GM10248 (cell line): ENCODE results near the gene CILP2.

Source experiments
- CTCF ChIA-PET: fragments of 300-600 bp; sonication (Branson Sonifier 250); formaldehyde crosslinking; extraction: SDS; loops from one replicate; lab custom pipeline; 2021; ENCODE audit warnings: antibody characterized with exemption; lab: Yijun Ruan, JAX
- POLR2A ChIA-PET: fragments of 350-650 bp; sonication (Branson Sonifier 250); formaldehyde crosslinking; extraction: SDS; loops from one replicate; lab custom pipeline; 2020; ENCODE audit warnings: antibody characterized with exemption; lab: Yijun Ruan, JAX
- DNase-seq: peaks from one replicate; pipeline ENCODE4 v3.0.0; 2012; ENCODE audit errors: extremely low spot score
- TF ChIP-seq, protein P1 (sequence below): IDR thresholded peaks from 2 replicates; pipeline ENCODE4 v1.5.1; 2012; ENCODE audit warnings: mild to moderate bottlenecking, low read depth; ENCODE audit errors: extremely low read depth, missing control alignments, control extremely low read depth

CILP2 gene

DNA sequence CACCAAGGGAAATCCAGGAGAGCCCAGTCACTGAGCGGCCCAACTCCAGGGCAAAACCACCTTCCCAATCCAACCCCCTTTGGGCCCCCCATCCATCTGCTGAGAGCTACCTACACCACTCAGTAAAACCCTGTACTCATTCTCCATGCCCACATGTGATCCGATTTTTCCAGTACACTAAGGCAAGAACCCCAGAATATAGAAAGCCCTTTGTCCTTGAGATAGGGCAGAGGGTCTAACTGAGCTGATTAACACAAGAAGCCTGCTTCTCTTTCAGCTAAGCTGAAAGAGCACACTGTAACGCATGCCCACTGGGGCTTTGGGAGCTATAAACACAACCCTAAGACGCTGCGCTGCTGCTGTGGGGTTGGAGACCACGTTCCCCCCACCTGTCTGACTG is 44.4 kb downstream of the CILP2 start:
- POLR2A ChIA-PET, result interaction anchor here (0.6 kb wide), 1 partner anchor 25 kb away, joined by 5 read pairs; no protein-coding TSS in a partner anchor
- DNase-seq, result no peak
- CTCF ChIA-PET, result interaction anchor here (0.8 to 3.0 kb wide), 5 partner anchors 27 to 216 kb away, joined by 3 to 9 read pairs (median 8); no protein-coding TSS in a partner anchor
- TF ChIP-seq, protein P1, sequence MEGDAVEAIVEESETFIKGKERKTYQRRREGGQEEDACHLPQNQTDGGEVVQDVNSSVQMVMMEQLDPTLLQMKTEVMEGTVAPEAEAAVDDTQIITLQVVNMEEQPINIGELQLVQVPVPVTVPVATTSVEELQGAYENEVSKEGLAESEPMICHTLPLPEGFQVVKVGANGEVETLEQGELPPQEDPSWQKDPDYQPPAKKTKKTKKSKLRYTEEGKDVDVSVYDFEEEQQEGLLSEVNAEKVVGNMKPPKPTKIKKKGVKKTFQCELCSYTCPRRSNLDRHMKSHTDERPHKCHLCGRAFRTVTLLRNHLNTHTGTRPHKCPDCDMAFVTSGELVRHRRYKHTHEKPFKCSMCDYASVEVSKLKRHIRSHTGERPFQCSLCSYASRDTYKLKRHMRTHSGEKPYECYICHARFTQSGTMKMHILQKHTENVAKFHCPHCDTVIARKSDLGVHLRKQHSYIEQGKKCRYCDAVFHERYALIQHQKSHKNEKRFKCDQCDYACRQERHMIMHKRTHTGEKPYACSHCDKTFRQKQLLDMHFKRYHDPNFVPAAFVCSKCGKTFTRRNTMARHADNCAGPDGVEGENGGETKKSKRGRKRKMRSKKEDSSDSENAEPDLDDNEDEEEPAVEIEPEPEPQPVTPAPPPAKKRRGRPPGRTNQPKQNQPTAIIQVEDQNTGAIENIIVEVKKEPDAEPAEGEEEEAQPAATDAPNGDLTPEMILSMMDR, result no peak

DNA sequence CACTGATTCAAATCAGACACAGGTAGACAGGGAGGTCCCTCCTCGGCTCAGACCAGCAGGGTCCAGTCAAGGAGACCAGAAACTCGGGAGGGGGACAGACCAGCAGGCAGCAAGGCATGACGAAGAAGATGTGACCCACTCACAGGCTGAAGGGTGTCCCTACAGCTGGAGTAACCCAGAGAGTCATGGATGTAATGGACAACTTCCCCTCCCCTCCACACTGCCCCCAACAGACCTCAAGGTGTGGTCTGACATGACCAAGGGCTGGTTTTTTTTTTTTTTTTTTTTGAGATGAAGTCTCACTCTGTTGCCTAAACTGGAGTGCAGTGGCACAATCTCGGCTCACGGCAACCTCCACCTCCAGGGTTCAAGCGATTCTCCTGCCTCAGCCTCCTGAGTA is 46.3 kb downstream of the CILP2 start:
- TF ChIP-seq, protein P1, result no peak
- no peak for DNase-seq
- POLR2A ChIA-PET, result no interaction called here
- CTCF ChIA-PET, result interaction anchor here (1.0 to 2.5 kb wide), 2 partner anchors 30 to 52 kb away, joined by 3 to 8 read pairs; no protein-coding TSS in a partner anchor

DNA sequence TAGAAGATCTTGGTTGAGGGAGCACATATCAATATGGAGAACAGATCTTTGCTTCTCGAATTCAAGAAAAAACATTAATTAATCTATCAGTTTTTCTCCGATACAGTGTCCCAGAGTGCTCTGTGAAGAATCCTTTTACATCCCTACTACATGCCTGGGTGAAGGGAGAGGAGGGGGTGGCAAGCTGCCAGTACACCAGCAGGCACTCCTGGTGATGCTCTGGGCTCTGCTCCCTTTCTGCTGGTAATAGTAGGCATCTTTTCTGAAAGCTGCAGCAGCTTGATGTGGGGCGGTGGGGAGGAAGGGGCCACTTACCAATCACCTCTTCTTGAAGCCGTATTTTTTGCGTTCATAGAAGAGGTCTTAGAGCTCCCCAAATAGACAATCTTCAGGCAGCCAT is 49.7 kb downstream of the CILP2 start:
- CTCF ChIA-PET, result interaction anchor here (2.6 kb wide), 1 partner anchor 34 kb away, joined by 8 read pairs; no protein-coding TSS in a partner anchor
- TF ChIP-seq, protein P1, result no peak

DNA sequence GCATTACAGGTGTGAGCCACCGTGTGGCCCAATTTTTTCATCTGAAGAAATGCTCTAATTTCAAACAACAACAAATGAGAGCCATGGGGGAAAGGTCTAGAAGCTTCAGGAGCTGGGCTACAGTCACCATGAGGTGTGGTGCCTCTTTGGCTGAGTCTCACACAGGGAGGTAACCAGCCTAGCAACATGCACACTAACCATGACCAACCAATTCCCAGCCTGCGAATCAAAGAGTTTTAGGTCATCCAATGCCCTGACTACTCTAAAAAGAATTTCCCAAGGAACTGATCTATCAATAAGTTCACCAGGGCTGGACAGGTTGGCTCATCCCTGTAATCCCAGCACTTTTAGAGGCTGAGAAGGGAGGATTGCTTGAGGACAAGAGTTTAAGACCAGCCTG is 50.5 kb downstream of the CILP2 start:
- DNase-seq, result no peak
- CTCF ChIA-PET, result interaction anchor here (2.6 kb wide), 1 partner anchor 34 kb away, joined by 8 read pairs; no protein-coding TSS in a partner anchor
- POLR2A ChIA-PET, result no interaction called here
- TF ChIP-seq, protein P1, result no peak

More for the DNA sequence above, 49.7 kb downstream of the CILP2 start:
- DNase-seq, result no peak
- POLR2A ChIA-PET, result no interaction called here

DNA sequence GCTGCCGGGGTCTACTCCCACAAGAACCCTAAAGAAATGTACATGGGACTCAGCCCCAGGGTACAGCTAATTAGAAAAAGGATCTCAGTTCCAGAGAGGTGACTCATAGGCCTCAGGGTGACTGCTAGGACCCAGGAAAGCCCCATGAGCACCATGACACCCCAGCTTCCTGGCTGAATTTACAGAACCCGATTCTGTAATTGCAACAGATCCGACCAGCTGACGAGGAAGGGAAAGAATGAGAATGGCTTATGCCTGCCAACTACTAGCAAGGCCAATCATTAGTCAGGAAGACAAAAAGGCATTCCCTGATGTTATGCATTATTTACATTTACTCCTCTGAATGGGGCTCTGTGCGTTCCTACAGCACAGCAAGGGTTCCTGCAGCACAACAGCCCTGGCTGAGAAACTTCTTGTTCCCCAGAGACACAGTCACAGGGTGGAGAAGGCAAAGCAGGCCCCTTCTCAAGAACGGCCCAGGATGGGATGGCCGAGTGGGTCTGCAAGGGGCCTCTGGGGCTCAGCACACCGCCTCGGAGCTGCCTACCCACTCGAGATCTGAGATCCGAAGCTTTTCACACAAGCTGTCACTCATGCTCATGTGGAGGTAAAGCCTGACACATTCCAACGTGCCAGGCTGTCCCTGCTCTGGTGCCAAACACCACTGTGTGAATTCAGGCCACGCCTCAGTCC is 53.2 kb downstream of the CILP2 start:
- ChIA-PET CTCF (interaction anchor here (1.0 to 2.0 kb wide), 5 partner anchors 8 to 58 kb away, joined by 3 to 7 read pairs (median 4); no protein-coding TSS in a partner anchor), POLR2A (no interaction called here)
- TF ChIP-seq, protein P1, result no peak
- peak; percentile 82 for DNase-seq

DNA sequence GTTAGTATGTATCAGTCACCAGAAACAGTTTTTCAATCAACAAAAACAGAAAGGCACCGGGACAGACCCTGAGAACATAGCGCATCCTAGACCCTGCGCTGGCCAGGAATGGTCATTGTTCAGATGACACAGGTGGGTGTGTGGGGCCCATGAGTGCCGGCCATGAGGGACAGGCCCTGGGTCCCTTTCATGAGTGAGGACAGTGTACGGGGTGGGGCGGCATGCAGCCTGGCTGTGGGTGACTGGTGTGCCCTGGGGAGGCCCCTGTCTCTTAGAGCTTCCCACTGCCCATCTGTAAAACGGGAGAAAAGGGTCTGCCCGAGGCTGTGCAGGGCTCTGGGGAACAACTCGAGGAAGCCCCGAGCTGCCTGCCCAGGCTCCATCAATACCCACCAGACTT is 54.6 kb downstream of the CILP2 start:
- TF ChIP-seq, protein P1, result no peak
- no peak for DNase-seq
- ChIA-PET CTCF (interaction anchor here (1.3 to 2.0 kb wide), 3 partner anchors 13 to 61 kb away, joined by 3 to 7 read pairs (median 5); no protein-coding TSS in a partner anchor), POLR2A (no interaction called here)
